IPS-18c (cell line): ENCODE measurements around the gene JAM3.
"Not testable (repeated sequence)": the region's sequence is repeated elsewhere in the genome, so short reads cannot be mapped to it uniquely, and the experiment has no call there.

Source experiments
- H3K4me3 ChIP-seq: 2 replicates; pipeline ENCODE4 v1.7.0; 2013; ENCODE audit warnings: low read depth, mild to moderate bottlenecking, low read length, moderate library complexity; ENCODE audit not compliant: insufficient read depth
- H3K9me3 ChIP-seq: one replicate; pipeline ENCODE4 v1.6.1; 2013; ENCODE audit warnings: mild to moderate bottlenecking, low read length, moderate library complexity; ENCODE audit not compliant: control insufficient read depth, insufficient read depth

The JAM3 gene

GRCh38 chr11:134072844-134073243 is 4.0 kb downstream of the JAM3 start:
- Histone ChIP-seq H3K9me3 (no peaks in the 10 kb centered on the region), H3K4me3 (no peak overlapping the region)

- no peaks in the 10 kb centered on the region for H3K9me3 ChIP-seq
- H3K4me3 ChIP-seq = no peak overlapping the region
These were observed 5.5 kb downstream of the JAM3 start for GRCh38 chr11:134074346-134074745.

GRCh38 chr11:134074766-134075165 is 5.9 kb downstream of the JAM3 start:
- Histone ChIP-seq H3K4me3 (no peak overlapping the region), H3K9me3 (no peaks in the 10 kb centered on the region)

- no peak overlapping the region for H3K4me3 ChIP-seq
- H3K9me3 ChIP-seq = peaks cover 5% of the 10 kb centered on the region
These were observed 10.4 kb downstream of the JAM3 start for GRCh38 chr11:134079317-134079716.

- not testable (repeated sequence) for H3K9me3 ChIP-seq, H3K4me3 ChIP-seq
These were observed 12.4 kb downstream of the JAM3 start for GRCh38 chr11:134081258-134081657.

GRCh38 chr11:134082990-134083389 is 14.1 kb downstream of the JAM3 start:
- Histone ChIP-seq H3K9me3 (peaks cover 5% of the 10 kb centered on the region), H3K4me3 (no peak overlapping the region)

GRCh38 chr11:134086376-134086775 is 17.5 kb downstream of the JAM3 start:
- Histone ChIP-seq H3K4me3 (no peak overlapping the region), H3K9me3 (no peaks in the 10 kb centered on the region)

GRCh38 chr11:134092006-134092405 is 23.1 kb downstream of the JAM3 start:
- not testable (repeated sequence) for H3K4me3 ChIP-seq, H3K9me3 ChIP-seq

GRCh38 chr11:134097166-134097565 is 28.3 kb downstream of the JAM3 start:
- H3K9me3 ChIP-seq = no peaks in the 10 kb centered on the region
- no peak overlapping the region for H3K4me3 ChIP-seq

GRCh38 chr11:134098566-134099184 is 29.8 kb downstream of the JAM3 start:
- H3K9me3 ChIP-seq = no peaks in the 10 kb centered on the region

GRCh38 chr11:134100171-134100570 is 31.3 kb downstream of the JAM3 start:
- Histone ChIP-seq H3K9me3 (no peaks in the 10 kb centered on the region), H3K4me3 (no peak overlapping the region)

More at GRCh38 chr11:134098566-134099184, 29.8 kb downstream of the JAM3 start:
- H3K4me3 ChIP-seq = no peak overlapping the region

- H3K9me3 ChIP-seq = no peaks in the 10 kb centered on the region
- no peak overlapping the region for H3K4me3 ChIP-seq
These were observed 32.4 kb downstream of the JAM3 start for GRCh38 chr11:134101282-134101681.

GRCh38 chr11:134110252-134110815 is 41.5 kb downstream of the JAM3 start:
- peaks cover 2% of the 10 kb centered on the region for H3K9me3 ChIP-seq

GRCh38 chr11:134113787-134114186 is 44.9 kb downstream of the JAM3 start:
- not testable (repeated sequence) for H3K4me3 ChIP-seq

More at GRCh38 chr11:134110252-134110815, 41.5 kb downstream of the JAM3 start:
- no peak overlapping the region for H3K4me3 ChIP-seq

GRCh38 chr11:134116210-134116609 is 47.3 kb downstream of the JAM3 start:
- H3K9me3 ChIP-seq = no peaks in the 10 kb centered on the region
- H3K4me3 ChIP-seq = no peak overlapping the region

More at GRCh38 chr11:134113787-134114186, 44.9 kb downstream of the JAM3 start:
- H3K9me3 ChIP-seq = not testable (repeated sequence)

- no peak overlapping the region for H3K4me3 ChIP-seq
- H3K9me3 ChIP-seq = no peaks in the 10 kb centered on the region
These were observed 49.1 kb downstream of the JAM3 start for GRCh38 chr11:134118006-134118405.

- no peak overlapping the region for H3K4me3 ChIP-seq
These were observed 50.2 kb downstream of the JAM3 start for GRCh38 chr11:134119094-134119493.

GRCh38 chr11:134120143-134120850 is 51.4 kb downstream of the JAM3 start:
- Histone ChIP-seq H3K9me3 (no peaks in the 10 kb centered on the region), H3K4me3 (no peak overlapping the region)

More at GRCh38 chr11:134119094-134119493, 50.2 kb downstream of the JAM3 start:
- no peaks in the 10 kb centered on the region for H3K9me3 ChIP-seq
